Measurements from ENCODE around the gene LGALS3BP. TPM values are rescaled to one million over a fixed set of nuclear protein-coding genes. Genes with fewer than 3 reads are reported as not detected.

LGALS3BP gene
- total and polyA plus RNA-seq, 7 experiments from 2014 or later, result 44.7 to 267 (median 69.1) TPM

- no peak overlapping the region for H3K27ac Mint-ChIP-seq
- H3K4me3 ChIP-seq (ENCODE audit: low read length), result no peak overlapping the region
- DNase-seq, result no peak
- H3K9me3 ChIP-seq (ENCODE audit: control insufficient read depth in 2 of 3, low read length in 3 of 3), result peaks cover 0 to 15% (median 3%) of the 10 kb centered on the region in 3 experiments
- no peak overlapping the region for H3K27ac ChIP-seq (ENCODE audit: low read depth, low read length)
- no peaks in the 10 kb centered on the region for H3K4me1 ChIP-seq (ENCODE audit: control insufficient read depth in 2 of 2, insufficient read depth in 2 of 2, low read length in 2 of 2)
- H3K9me3 Mint-ChIP-seq, result peaks cover 0 to 23% (median 17%) of the 10 kb centered on the region in 11 donors
- no peaks in the 10 kb centered on the region for H3K36me3 ChIP-seq (ENCODE audit: control insufficient read depth in 2 of 3, insufficient read depth in 3 of 3, low read length in 3 of 3)
- H3K27me3 Mint-ChIP-seq, result peaks cover 0 to 3% (median 0%) of the 10 kb centered on the region in 5 donors
- no peaks in the 10 kb centered on the region for H3K27me3 ChIP-seq (ENCODE audit: control insufficient read depth in 2 of 2, insufficient read depth in 2 of 2, low read length in 2 of 2)
- POLR2A ChIA-PET, result no interaction called here
- no peaks in the 10 kb centered on the region for H3K4me1 Mint-ChIP-seq
- H3K4me3 Mint-ChIP-seq, result no peak overlapping the region
- intact Hi-C loops (cut with micrococcal nuclease), result no loop called here
- ATAC-seq, result no peak
- CTCF ChIA-PET, result interaction anchor here (0.7 kb wide), 1 partner anchor 21 kb away, joined by 3 read pairs; no protein-coding TSS in a partner anchor
- peaks cover 0 to 8% (median 6%) of the 10 kb centered on the region in 5 donors for H3K36me3 Mint-ChIP-seq
Measured at GRCh38 chr17:78953356-78954350, 26.1 kb downstream of the LGALS3BP start.

- Histone ChIP-seq H3K4me1 (ENCODE audit: control insufficient read depth in 2 of 2, insufficient read depth in 2 of 2, low read length in 2 of 2) (no peaks in the 10 kb centered on the region), H3K4me3 (ENCODE audit: low read length) (no peak overlapping the region), H3K36me3 (ENCODE audit: control insufficient read depth in 2 of 3, insufficient read depth in 3 of 3, low read length in 3 of 3) (no peaks in the 10 kb centered on the region), H3K9me3 (ENCODE audit: control insufficient read depth in 2 of 3, low read length in 3 of 3) (peaks cover 0 to 15% (median 3%) of the 10 kb centered on the region in 3 experiments), H3K27me3 (ENCODE audit: control insufficient read depth in 2 of 2, insufficient read depth in 2 of 2, low read length in 2 of 2) (no peaks in the 10 kb centered on the region), H3K27ac (ENCODE audit: low read depth, low read length) (no peak overlapping the region)
- ATAC-seq (no peak), DNase-seq (no peak)
- Mint-ChIP-seq H3K4me1 (no peaks in the 10 kb centered on the region), H3K9me3 (peaks cover 0 to 23% (median 17%) of the 10 kb centered on the region in 11 donors), H3K27me3 (peaks cover 0 to 3% (median 0%) of the 10 kb centered on the region in 5 donors), H3K36me3 (peaks cover 0 to 8% (median 6%) of the 10 kb centered on the region in 5 donors), H3K4me3 (no peak overlapping the region), H3K27ac (no peak overlapping the region)
- ChIA-PET CTCF (no interaction called here), POLR2A (no interaction called here)
- intact Hi-C loops (cut with micrococcal nuclease), result no loop called here
Measured at GRCh38 chr17:78952706-78953105, 27.0 kb downstream of the LGALS3BP start.

- POLR2A ChIA-PET, result no interaction called here
- CTCF ChIA-PET, result no interaction called here
- intact Hi-C loops (cut with micrococcal nuclease), result no loop called here
- Mint-ChIP-seq H3K4me1 (no peaks in the 10 kb centered on the region), H3K9me3 (peaks cover 0 to 23% (median 17%) of the 10 kb centered on the region in 11 donors), H3K36me3 (peaks cover 0 to 8% (median 6%) of the 10 kb centered on the region in 5 donors), H3K27me3 (peaks cover 0 to 3% (median 0%) of the 10 kb centered on the region in 5 donors), H3K4me3 (no peak overlapping the region), H3K27ac (no peak overlapping the region)
- Histone ChIP-seq H3K4me1 (ENCODE audit: control insufficient read depth in 2 of 2, insufficient read depth in 2 of 2, low read length in 2 of 2) (no peaks in the 10 kb centered on the region), H3K27ac (ENCODE audit: low read depth, low read length) (no peak overlapping the region), H3K27me3 (ENCODE audit: control insufficient read depth in 2 of 2, insufficient read depth in 2 of 2, low read length in 2 of 2) (no peaks in the 10 kb centered on the region), H3K4me3 (ENCODE audit: low read length) (no peak overlapping the region), H3K9me3 (ENCODE audit: control insufficient read depth in 2 of 3, low read length in 3 of 3) (peaks cover 0 to 15% (median 3%) of the 10 kb centered on the region in 3 experiments), H3K36me3 (ENCODE audit: control insufficient read depth in 2 of 3, insufficient read depth in 3 of 3, low read length in 3 of 3) (no peaks in the 10 kb centered on the region)
- ATAC-seq (no peak), DNase-seq (no peak)
Measured at GRCh38 chr17:78951967-78952551, 27.7 kb downstream of the LGALS3BP start.

- ATAC-seq (no peak), DNase-seq (no peak)
- H3K27ac ChIP-seq (ENCODE audit: low read depth, low read length), result no peak overlapping the region
- ChIA-PET CTCF (no interaction called here), POLR2A (no interaction called here)
- H3K4me1 ChIP-seq (ENCODE audit: control insufficient read depth in 2 of 2, insufficient read depth in 2 of 2, low read length in 2 of 2), result no peaks in the 10 kb centered on the region
- H3K27me3 ChIP-seq (ENCODE audit: control insufficient read depth in 2 of 2, insufficient read depth in 2 of 2, low read length in 2 of 2), result no peaks in the 10 kb centered on the region
- H3K4me1 Mint-ChIP-seq, result peaks cover 0 to 5% (median 0%) of the 10 kb centered on the region in 7 donors
- peaks cover 0 to 23% (median 16%) of the 10 kb centered on the region in 11 donors for H3K9me3 Mint-ChIP-seq
- H3K9me3 ChIP-seq (ENCODE audit: control insufficient read depth in 2 of 3, low read length in 3 of 3), result peaks cover 0 to 15% (median 3%) of the 10 kb centered on the region in 3 experiments
- H3K4me3 ChIP-seq (ENCODE audit: low read length), result no peak overlapping the region
- no peak overlapping the region for H3K27ac Mint-ChIP-seq
- no peak overlapping the region for H3K4me3 Mint-ChIP-seq
- peaks cover 0 to 3% (median 0%) of the 10 kb centered on the region in 5 donors for H3K27me3 Mint-ChIP-seq
- peaks cover 0 to 8% (median 6%) of the 10 kb centered on the region in 5 donors for H3K36me3 Mint-ChIP-seq
- no peaks in the 10 kb centered on the region for H3K36me3 ChIP-seq (ENCODE audit: control insufficient read depth in 2 of 3, insufficient read depth in 3 of 3, low read length in 3 of 3)
- intact Hi-C loops (cut with micrococcal nuclease), result no loop called here
Measured at GRCh38 chr17:78950870-78951269, 28.9 kb downstream of the LGALS3BP start.

GRCh38 chr17:78947235-78948149 lies 32.2 kb downstream of the LGALS3BP start:
- peaks cover 0 to 8% (median 6%) of the 10 kb centered on the region in 5 donors for H3K36me3 Mint-ChIP-seq
- ATAC-seq (no peak), DNase-seq (no peak)
- ChIA-PET POLR2A (interaction anchor here (1.1 kb wide), 1 partner anchor 11 kb away, joined by 3 read pairs; no protein-coding TSS in a partner anchor), CTCF (interaction anchor here (1.5 kb wide), 1 partner anchor 82 kb away, joined by 3 read pairs; no protein-coding TSS in a partner anchor)
- Histone ChIP-seq H3K4me3 (ENCODE audit: low read length) (no peak overlapping the region), H3K4me1 (ENCODE audit: control insufficient read depth in 2 of 2, insufficient read depth in 2 of 2, low read length in 2 of 2) (no peaks in the 10 kb centered on the region), H3K27ac (ENCODE audit: low read depth, low read length) (no peak overlapping the region), H3K9me3 (ENCODE audit: control insufficient read depth in 2 of 3, low read length in 3 of 3) (peaks cover 0 to 15% (median 3%) of the 10 kb centered on the region in 3 experiments), H3K36me3 (ENCODE audit: control insufficient read depth in 2 of 3, insufficient read depth in 3 of 3, low read length in 3 of 3) (no peaks in the 10 kb centered on the region), H3K27me3 (ENCODE audit: control insufficient read depth in 2 of 2, insufficient read depth in 2 of 2, low read length in 2 of 2) (no peaks in the 10 kb centered on the region)
- intact Hi-C loops (cut with micrococcal nuclease), result no loop called here
- peaks cover 0 to 23% (median 16%) of the 10 kb centered on the region in 11 donors for H3K9me3 Mint-ChIP-seq
- no peak overlapping the region for H3K4me3 Mint-ChIP-seq
- peaks cover 0 to 4% (median 0%) of the 10 kb centered on the region in 5 donors for H3K27me3 Mint-ChIP-seq
- peaks cover 0 to 5% (median 0%) of the 10 kb centered on the region in 7 donors for H3K4me1 Mint-ChIP-seq
- H3K27ac Mint-ChIP-seq, result no peak overlapping the region

GRCh38 chr17:78946631-78947030 lies 33.1 kb downstream of the LGALS3BP start:
- Histone ChIP-seq H3K9me3 (ENCODE audit: control insufficient read depth in 2 of 3, low read length in 3 of 3) (peaks cover 0 to 15% (median 3%) of the 10 kb centered on the region in 3 experiments), H3K27me3 (ENCODE audit: control insufficient read depth in 2 of 2, insufficient read depth in 2 of 2, low read length in 2 of 2) (no peaks in the 10 kb centered on the region), H3K4me1 (ENCODE audit: control insufficient read depth in 2 of 2, insufficient read depth in 2 of 2, low read length in 2 of 2) (no peaks in the 10 kb centered on the region), H3K36me3 (ENCODE audit: control insufficient read depth in 2 of 3, insufficient read depth in 3 of 3, low read length in 3 of 3) (no peaks in the 10 kb centered on the region), H3K4me3 (ENCODE audit: low read length) (no peak overlapping the region), H3K27ac (ENCODE audit: low read depth, low read length) (no peak overlapping the region)
- ATAC-seq (no peak), DNase-seq (no peak)
- no peak overlapping the region for H3K4me3 Mint-ChIP-seq
- H3K4me1 Mint-ChIP-seq, result peaks cover 0 to 5% (median 0%) of the 10 kb centered on the region in 7 donors
- peaks cover 0 to 8% (median 6%) of the 10 kb centered on the region in 5 donors for H3K36me3 Mint-ChIP-seq
- intact Hi-C loops (cut with micrococcal nuclease), result no loop called here
- peaks cover 0 to 23% (median 15%) of the 10 kb centered on the region in 11 donors for H3K9me3 Mint-ChIP-seq
- CTCF ChIA-PET, result no interaction called here
- POLR2A ChIA-PET, result no interaction called here
- H3K27me3 Mint-ChIP-seq, result peaks cover 0 to 4% (median 0%) of the 10 kb centered on the region in 5 donors
- H3K27ac Mint-ChIP-seq, result no peak overlapping the region
